ENCODE results near the gene EP400.

Gene EP400

DNA sequence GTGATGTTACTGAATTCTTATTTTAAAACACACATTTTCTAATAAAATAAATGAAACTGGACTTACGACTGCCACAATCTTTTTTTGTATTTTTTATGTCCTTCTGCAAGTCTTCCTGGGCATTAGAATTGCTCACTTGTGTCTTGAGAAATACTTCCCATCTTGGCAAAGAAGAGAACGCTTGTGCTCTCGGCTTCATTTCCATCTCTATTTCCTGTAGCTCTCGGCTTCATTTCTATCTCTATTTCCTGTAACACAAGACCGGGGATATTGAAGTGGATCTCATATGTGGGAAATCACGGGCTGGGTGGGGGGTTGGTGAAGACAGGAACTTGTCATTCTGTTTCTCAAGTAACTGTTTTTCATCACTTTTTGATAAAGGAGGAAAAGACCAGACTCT, 77.9 kb downstream of the EP400 start:
- Histone ChIP-seq H3K27me3 (ENCODE audit: control insufficient read depth, insufficient read depth, low read length) (no peaks in the 10 kb centered on the region), H3K36me3 (ENCODE audit: control insufficient read depth, insufficient read depth, low read length) (peaks cover 57% of the 10 kb centered on the region), H3K9ac (ENCODE audit: low read length) (no peak overlapping the region), H3K4me1 (ENCODE audit: control insufficient read depth, insufficient read depth, low read length) (no peaks in the 10 kb centered on the region), H3K4me3 (ENCODE audit: low read length) (no peak overlapping the region), H3K27ac (ENCODE audit: low read depth, low read length) (no peak overlapping the region)

DNA sequence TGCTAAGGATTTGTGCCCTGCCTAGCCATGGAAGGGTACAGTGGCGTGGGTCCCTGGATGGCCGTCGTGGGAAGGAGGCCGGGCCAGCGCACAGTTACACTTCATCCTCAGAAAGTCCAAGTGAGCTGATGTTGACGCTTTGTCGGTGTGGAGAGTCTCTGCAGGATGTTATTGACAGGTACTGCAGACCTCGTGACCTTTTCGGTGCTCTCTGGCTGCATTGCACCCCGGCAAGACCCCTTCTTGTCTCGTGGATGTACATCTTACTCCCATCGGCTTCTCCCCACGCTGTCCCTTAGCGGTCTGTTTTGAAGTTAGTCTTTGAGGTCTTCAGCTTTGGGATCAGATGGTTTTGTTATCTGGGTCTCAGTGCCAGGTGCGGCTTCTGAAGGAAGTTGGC, 78.4 kb downstream of the EP400 start:
- no peak overlapping the region for H3K4me3 ChIP-seq (ENCODE audit: low read length)
- H3K4me1 ChIP-seq (ENCODE audit: control insufficient read depth, insufficient read depth, low read length) = no peaks in the 10 kb centered on the region
- no peaks in the 10 kb centered on the region for H3K27me3 ChIP-seq (ENCODE audit: control insufficient read depth, insufficient read depth, low read length)
- H3K36me3 ChIP-seq (ENCODE audit: control insufficient read depth, insufficient read depth, low read length) = peaks cover 57% of the 10 kb centered on the region
- no peak overlapping the region for H3K27ac ChIP-seq (ENCODE audit: low read depth, low read length)
- no peak overlapping the region for H3K9ac ChIP-seq (ENCODE audit: low read length)

DNA sequence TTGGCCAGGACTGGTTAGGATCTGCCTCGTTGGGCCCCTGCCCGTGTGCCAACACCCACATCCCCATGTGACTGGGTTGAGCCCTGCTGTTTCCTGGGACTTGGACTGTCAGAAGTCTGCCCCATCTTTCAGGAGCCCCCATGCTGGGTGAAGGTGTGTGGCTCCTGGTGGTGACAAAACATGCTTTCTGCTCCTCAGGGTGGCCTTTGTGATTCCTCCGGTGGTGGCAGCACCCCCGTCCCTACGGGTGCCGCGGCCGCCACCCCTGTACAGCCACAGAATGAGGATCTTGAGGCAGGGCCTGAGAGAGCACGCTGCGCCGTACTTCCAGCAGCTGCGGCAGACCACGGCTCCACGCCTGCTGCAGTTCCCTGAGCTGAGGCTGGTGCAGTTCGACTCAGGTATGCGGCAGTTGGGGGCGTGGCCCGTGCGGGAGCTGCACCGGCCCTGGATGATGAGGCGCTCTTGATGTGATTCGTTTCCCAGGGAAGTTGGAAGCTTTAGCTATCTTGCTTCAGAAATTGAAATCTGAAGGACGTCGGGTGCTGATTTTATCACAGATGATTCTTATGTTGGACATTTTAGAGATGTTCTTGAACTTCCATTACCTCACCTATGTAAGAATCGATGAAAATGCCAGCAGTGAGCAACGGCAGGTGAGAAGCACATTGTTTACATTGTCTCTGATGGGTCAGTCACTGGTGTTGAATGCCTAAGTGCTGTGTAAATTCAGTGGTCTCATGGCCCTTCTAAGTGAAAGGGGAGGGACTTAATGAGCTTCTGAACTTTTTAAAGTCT, 80.0 kb downstream of the EP400 start:
- peaks cover 59% of the 10 kb centered on the region for H3K36me3 ChIP-seq (ENCODE audit: control insufficient read depth, insufficient read depth, low read length)
- H3K4me1 ChIP-seq (ENCODE audit: control insufficient read depth, insufficient read depth, low read length) = no peaks in the 10 kb centered on the region
- H3K4me3 ChIP-seq (ENCODE audit: low read length) = no peak overlapping the region
- H3K27me3 ChIP-seq (ENCODE audit: control insufficient read depth, insufficient read depth, low read length) = no peaks in the 10 kb centered on the region
- no peak overlapping the region for H3K9ac ChIP-seq (ENCODE audit: low read length)
- no peak overlapping the region for H3K27ac ChIP-seq (ENCODE audit: low read depth, low read length)

DNA sequence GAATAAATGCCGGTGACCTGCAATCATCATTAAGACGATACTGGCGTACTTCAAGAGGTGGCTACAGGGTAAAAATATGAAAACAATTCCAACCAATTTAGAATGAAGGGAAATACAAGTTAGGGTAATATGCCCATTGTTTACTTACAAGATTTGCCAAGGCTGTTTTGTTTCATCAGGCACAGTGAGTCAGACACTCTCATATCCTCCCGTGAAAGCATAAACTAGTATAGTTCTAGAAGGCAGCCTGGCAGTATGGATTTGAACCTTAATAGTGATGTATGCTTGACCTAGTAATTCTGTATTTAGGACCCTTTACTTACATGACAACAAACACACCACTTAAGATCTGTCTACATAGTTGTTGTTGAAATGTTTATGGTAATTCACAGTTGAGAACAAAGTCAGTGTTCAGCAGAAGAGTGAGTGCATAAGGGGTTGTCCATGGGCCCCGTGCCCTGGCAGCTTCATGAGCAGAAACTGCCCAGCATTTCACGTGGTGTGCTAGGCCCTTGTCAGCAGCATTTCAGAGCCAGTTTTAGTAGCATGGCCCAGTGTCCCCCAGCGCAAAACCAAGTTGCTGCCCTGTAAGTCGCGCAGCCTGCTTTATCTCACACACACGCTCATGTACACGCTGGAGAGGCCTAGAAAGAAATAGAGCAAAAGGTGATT, 80.8 kb downstream of the EP400 start:
- Histone ChIP-seq H3K9ac (ENCODE audit: low read length) (no peak overlapping the region), H3K36me3 (ENCODE audit: control insufficient read depth, insufficient read depth, low read length) (peaks cover 62% of the 10 kb centered on the region), H3K4me3 (ENCODE audit: low read length) (no peak overlapping the region), H3K27me3 (ENCODE audit: control insufficient read depth, insufficient read depth, low read length) (no peaks in the 10 kb centered on the region), H3K4me1 (ENCODE audit: control insufficient read depth, insufficient read depth, low read length) (no peaks in the 10 kb centered on the region), H3K27ac (ENCODE audit: low read depth, low read length) (no peak overlapping the region)

DNA sequence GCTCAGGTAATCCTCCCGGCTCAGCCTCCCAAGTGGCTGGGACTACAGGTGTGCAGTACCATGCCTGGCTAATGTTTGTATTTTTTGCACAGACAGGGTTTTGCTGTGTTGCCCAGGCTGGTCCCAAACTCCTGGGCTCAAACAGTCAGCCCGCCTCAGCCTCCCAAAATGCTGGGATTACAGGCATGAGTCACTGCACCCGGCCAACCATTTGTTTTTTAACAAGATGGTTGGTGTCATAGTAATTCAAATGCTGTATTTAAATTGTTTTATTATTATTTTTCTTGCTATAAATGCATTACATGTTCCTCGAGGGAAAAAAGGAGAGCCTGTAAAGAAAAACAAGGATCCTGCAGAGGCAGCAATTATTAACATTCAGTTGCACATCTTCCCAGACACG, 83.9 kb downstream of the EP400 start:
- Histone ChIP-seq H3K4me1 (ENCODE audit: control insufficient read depth, insufficient read depth, low read length) (no peaks in the 10 kb centered on the region), H3K9ac (ENCODE audit: low read length) (no peak overlapping the region), H3K4me3 (ENCODE audit: low read length) (no peak overlapping the region), H3K27me3 (ENCODE audit: control insufficient read depth, insufficient read depth, low read length) (no peaks in the 10 kb centered on the region), H3K36me3 (ENCODE audit: control insufficient read depth, insufficient read depth, low read length) (peaks cover 57% of the 10 kb centered on the region), H3K27ac (ENCODE audit: low read depth, low read length) (no peak overlapping the region)

DNA sequence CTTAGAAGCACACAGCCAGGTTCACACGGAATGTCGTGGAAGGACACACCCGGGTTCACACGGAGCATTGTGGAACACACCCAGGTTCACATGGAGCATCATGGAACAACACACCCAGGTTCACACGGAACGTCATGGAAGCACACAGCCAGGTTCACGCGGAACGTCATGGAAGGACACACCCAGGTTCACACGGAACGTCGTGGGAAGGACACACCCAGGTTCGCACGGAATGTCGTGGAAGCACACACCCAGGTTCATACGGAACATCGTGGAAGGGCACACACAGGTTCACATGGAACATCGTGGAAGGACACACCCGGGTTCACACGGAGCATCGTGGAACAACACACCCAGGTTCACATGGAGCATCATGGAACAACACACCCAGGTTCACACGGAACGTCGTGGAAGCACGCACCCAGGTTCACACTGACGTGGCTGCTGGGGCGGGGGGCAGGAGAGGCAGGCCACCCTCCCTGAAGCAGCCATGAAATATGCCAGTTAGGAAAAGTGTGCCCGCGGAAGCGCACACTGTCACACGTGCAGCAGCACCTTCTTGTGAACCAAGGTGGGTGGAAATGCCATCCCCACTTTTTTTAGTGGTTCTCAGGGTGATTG, 86.4 kb downstream of the EP400 start:
- Histone ChIP-seq H3K36me3 (ENCODE audit: control insufficient read depth, insufficient read depth, low read length) (peaks cover 45% of the 10 kb centered on the region), H3K4me3 (ENCODE audit: low read length) (no peak overlapping the region), H3K9ac (ENCODE audit: low read length) (no peak overlapping the region)

DNA sequence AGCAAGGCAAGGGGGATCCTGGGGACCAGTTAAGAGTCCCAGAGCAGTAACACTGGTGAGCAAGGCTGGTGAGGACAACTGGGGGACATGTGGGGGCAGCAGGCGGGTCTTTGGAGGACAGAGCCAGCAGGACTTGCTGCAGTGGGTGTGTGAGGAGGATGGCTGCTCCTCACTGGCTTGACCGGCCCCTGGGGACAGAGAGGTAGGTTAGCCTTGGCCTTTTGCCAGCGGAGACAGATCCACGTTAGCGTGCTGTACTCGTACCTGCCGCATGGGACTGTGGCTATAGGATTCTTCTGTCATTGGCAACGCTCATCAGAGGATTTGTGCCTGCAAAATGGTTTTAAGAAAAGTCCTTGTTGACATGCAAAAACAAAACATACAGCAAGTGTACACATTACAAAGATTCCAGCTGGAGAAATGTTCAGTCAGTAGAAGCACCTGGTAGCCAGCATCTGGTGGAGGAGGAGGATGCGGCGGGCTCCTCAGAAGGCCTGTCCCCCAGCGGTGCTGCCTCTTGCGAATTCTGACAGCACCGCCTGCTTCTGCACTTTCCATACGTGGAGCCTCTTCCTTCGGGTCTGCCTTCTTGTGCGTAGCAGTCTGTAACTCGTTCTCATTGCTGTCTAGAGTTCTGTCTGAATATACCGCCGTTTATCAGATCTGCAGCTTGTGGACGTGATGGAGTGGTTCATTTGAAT, 91.3 kb downstream of the EP400 start:
- H3K27me3 ChIP-seq (ENCODE audit: control insufficient read depth, insufficient read depth, low read length) = no peaks in the 10 kb centered on the region
- H3K27ac ChIP-seq (ENCODE audit: low read depth, low read length) = no peak overlapping the region
- H3K9ac ChIP-seq (ENCODE audit: low read length) = no peak overlapping the region
- H3K4me1 ChIP-seq (ENCODE audit: control insufficient read depth, insufficient read depth, low read length) = peaks cover under 1% of the 10 kb centered on the region
- peaks cover 37% of the 10 kb centered on the region for H3K36me3 ChIP-seq (ENCODE audit: control insufficient read depth, insufficient read depth, low read length)
- no peak overlapping the region for H3K4me3 ChIP-seq (ENCODE audit: low read length)

More for the DNA sequence above, 86.4 kb downstream of the EP400 start:
- Histone ChIP-seq H3K4me1 (ENCODE audit: control insufficient read depth, insufficient read depth, low read length) (no peaks in the 10 kb centered on the region), H3K27ac (ENCODE audit: low read depth, low read length) (no peak overlapping the region), H3K27me3 (ENCODE audit: control insufficient read depth, insufficient read depth, low read length) (no peaks in the 10 kb centered on the region)

DNA sequence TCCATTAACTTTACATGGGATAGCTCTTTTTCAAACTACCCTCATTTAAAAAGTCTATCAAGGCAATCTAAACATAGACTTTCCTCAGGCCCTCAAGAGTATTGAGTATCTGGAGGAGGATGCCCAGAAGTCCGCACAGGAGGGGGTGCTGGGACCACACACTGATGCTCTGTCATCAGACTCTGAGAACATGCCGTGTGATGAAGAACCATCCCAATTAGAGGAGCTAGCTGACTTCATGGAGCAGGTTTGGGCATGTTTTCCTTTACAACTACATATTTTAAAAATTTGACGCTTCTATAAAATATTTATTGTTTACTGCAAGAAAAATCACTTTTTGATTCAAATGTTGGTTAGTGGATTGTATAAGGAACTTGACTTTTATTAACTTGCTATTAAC, 93.5 kb downstream of the EP400 start:
- Histone ChIP-seq H3K36me3 (ENCODE audit: control insufficient read depth, insufficient read depth, low read length) (peaks cover 35% of the 10 kb centered on the region), H3K9ac (ENCODE audit: low read length) (no peak overlapping the region), H3K27me3 (ENCODE audit: control insufficient read depth, insufficient read depth, low read length) (no peaks in the 10 kb centered on the region), H3K27ac (ENCODE audit: low read depth, low read length) (no peak overlapping the region), H3K4me1 (ENCODE audit: control insufficient read depth, insufficient read depth, low read length) (peaks cover 2% of the 10 kb centered on the region), H3K4me3 (ENCODE audit: low read length) (no peak overlapping the region)

DNA sequence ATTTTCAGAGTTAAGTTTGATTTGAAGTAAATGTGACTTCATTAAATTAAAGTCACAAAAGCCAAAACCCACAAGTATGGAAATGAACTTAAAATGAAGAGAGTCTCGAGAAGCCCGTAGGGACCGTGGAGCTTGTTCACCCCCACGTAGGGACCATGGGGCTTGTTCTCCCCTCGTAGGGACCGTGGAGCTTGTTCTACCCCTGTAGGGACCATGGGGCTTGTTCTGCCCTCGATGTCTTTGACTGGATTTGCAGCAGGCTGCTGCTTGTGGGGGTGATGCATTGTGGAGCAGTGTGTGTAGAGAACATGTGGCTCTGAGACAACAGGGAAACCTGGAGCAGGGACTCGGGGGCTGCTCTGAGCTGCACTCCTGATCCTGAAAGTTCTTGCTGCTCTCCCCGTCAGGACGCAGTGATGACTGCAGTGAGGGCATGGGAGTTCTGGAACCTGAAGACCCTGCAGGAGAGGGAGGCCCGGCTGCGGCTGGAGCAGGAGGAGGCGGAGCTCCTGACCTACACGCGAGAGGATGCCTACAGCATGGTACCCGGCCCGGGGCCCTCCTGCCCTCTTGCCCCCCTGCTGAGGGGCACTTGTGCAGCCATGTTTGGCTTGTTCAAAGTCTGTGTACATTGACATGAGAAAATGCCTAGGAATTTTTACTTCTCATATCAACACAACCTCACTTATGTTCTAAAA, 94.2 kb downstream of the EP400 start:
- Histone ChIP-seq H3K27ac (ENCODE audit: low read depth, low read length) (no peak overlapping the region), H3K27me3 (ENCODE audit: control insufficient read depth, insufficient read depth, low read length) (no peaks in the 10 kb centered on the region), H3K9ac (ENCODE audit: low read length) (no peak overlapping the region), H3K4me1 (ENCODE audit: control insufficient read depth, insufficient read depth, low read length) (peaks cover 2% of the 10 kb centered on the region), H3K36me3 (ENCODE audit: control insufficient read depth, insufficient read depth, low read length) (peaks cover 29% of the 10 kb centered on the region), H3K4me3 (ENCODE audit: low read length) (no peak overlapping the region)

DNA sequence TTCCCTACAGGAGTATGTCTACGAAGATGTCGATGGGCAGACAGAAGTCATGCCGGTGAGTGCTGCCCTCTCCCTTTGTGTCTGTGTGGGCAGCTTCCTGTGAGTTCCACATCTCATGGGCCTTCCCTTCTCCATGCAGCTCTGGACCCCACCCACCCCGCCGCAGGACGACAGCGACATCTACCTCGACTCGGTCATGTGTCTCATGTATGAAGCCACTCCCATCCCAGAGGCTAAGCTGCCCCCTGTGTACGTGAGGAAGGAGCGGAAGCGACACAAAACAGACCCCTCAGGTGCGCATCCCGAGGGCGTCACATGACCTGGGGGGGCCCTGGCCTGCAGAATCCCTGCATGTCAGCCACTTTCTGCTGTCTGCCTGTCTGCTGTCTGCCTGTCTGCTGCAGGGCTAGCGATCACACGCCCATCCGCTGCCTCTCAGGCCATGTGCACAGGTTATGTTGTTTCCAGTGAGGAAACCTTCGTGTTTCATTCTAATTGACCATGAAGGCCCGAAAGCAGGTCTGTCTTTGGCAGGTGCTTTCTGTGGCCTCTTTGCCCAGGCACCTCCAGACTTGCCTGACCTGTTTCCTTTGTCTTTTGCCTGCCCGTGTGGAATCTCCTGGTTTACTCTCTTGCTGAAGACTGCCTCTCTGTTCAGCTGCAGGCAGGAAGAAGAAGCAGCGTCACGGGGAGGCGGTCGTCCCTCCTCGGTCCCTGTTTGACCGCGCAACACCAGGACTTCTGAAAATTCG, 95.1 kb downstream of the EP400 start:
- H3K4me3 ChIP-seq (ENCODE audit: low read length) = no peak overlapping the region
- no peak overlapping the region for H3K27ac ChIP-seq (ENCODE audit: low read depth, low read length)
- H3K27me3 ChIP-seq (ENCODE audit: control insufficient read depth, insufficient read depth, low read length) = no peaks in the 10 kb centered on the region
- H3K36me3 ChIP-seq (ENCODE audit: control insufficient read depth, insufficient read depth, low read length) = peaks cover 36% of the 10 kb centered on the region
- H3K4me1 ChIP-seq (ENCODE audit: control insufficient read depth, insufficient read depth, low read length) = peaks cover 2% of the 10 kb centered on the region
- H3K9ac ChIP-seq (ENCODE audit: low read length) = no peak overlapping the region

DNA sequence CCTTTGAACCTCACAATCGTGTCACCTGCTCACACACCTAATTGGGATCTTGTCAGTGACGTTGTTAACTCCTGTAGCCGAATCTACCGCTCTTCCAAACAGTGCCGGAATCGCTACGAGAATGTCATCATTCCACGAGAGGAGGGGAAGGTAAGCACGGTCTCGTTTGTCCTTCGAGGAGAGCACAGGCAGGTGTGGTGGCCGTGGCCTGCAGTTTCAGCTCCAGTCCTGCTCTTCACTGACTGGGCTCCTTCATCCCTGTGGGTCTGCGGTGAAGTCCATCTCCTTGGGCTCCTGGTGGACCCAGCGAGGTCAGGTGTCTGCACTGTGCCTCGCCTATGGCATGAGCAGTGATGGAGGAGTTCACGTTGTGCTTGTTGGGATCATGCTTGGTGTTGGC, 96.0 kb downstream of the EP400 start:
- Histone ChIP-seq H3K27ac (ENCODE audit: low read depth, low read length) (peak overlapping the region; percentile 52), H3K4me1 (ENCODE audit: control insufficient read depth, insufficient read depth, low read length) (peaks cover 2% of the 10 kb centered on the region), H3K36me3 (ENCODE audit: control insufficient read depth, insufficient read depth, low read length) (peaks cover 39% of the 10 kb centered on the region), H3K9ac (ENCODE audit: low read length) (no peak overlapping the region), H3K4me3 (ENCODE audit: low read length) (no peak overlapping the region), H3K27me3 (ENCODE audit: control insufficient read depth, insufficient read depth, low read length) (no peaks in the 10 kb centered on the region)

All from rectal smooth muscle tissue (tissue), 1 donor.